CD14-positive monocyte (primary cell): ENCODE measurements around the gene CNN3. TPM values are rescaled to one million over a fixed set of nuclear protein-coding genes. Genes with fewer than 3 reads are reported as not detected.

Experiments
- DNase-seq, 3 donors: peaks; one replicate each; pipeline ENCODE4 v3.0.0-alpha.2; 2011 to 2022
- H2AFZ ChIP-seq: 2 replicates; pipeline ENCODE4 v1.6.0; 2012; ENCODE audit warnings: mild to moderate bottlenecking, low read depth, low read length, inconsistent platforms; ENCODE audit not compliant: insufficient read depth, poor library complexity, severe bottlenecking
- H3K27ac ChIP-seq, 2 donors: 1 replicate in 1 of 2; 2 replicates in 1 of 2; pipeline ENCODE4 v1.5.1; 2012 to 2013; ENCODE audit warnings: low read length in 2 of 2, control low read depth in 1 of 2, inconsistent platforms in 1 of 2, low read depth in 1 of 2, mild to moderate bottlenecking in 1 of 2
- H3K27me3 ChIP-seq, 2 donors: one replicate each; pipeline versions ENCODE4 v1.6.0 to v1.6.1; 2011 to 2013; ENCODE audit warnings: low read length in 2 of 2; ENCODE audit not compliant: control insufficient read depth in 2 of 2, insufficient read depth in 2 of 2
- H3K36me3 ChIP-seq, 2 donors: replicated peaks in 1 of 2; 1 replicate in 1 of 2; 2 replicates in 1 of 2; pipeline versions ENCODE4 v1.5.1 to v1.6.1; 2012 to 2013; ENCODE audit warnings: low read length in 2 of 2, control low read depth in 1 of 2, inconsistent platforms in 1 of 2, mild to moderate bottlenecking in 1 of 2; ENCODE audit not compliant: insufficient read depth in 2 of 2, control insufficient read depth in 1 of 2
- H3K4me1 ChIP-seq, 2 donors: 1 replicate in 1 of 2; 2 replicates in 1 of 2; pipeline versions ENCODE4 v1.5.1 to v1.6.1; 2012 to 2013; ENCODE audit warnings: low read length in 2 of 2, control low read depth in 1 of 2, inconsistent platforms in 1 of 2, mild to moderate bottlenecking in 1 of 2, moderate library complexity in 1 of 2; ENCODE audit not compliant: insufficient read depth in 2 of 2, control insufficient read depth in 1 of 2
- H3K4me2 ChIP-seq: replicated peaks from 2 replicates; pipeline ENCODE3; 2012; ENCODE audit warnings: low read length, moderate library complexity, mild to moderate bottlenecking; ENCODE audit not compliant: poor library complexity, severe bottlenecking; ENCODE audit errors: extremely low read depth
- H3K4me3 ChIP-seq, 3 experiments: fragments of 200-600 bp in 1 of 3; sonication (generic) in 1 of 3; replicated peaks in 1 of 3; 1 replicate in 2 of 3; 2 replicates in 1 of 3; pipeline ENCODE4 v1.5.1; 2011 to 2013; ENCODE audit warnings: low read length in 3 of 3, mild to moderate bottlenecking in 3 of 3, control low read depth in 2 of 3, low read depth in 2 of 3, inconsistent platforms in 1 of 3, moderate library complexity in 1 of 3
- H3K79me2 ChIP-seq: 2 replicates; pipeline ENCODE4 v1.6.0; 2012; ENCODE audit warnings: mild to moderate bottlenecking, control low read depth, inconsistent platforms, low read length, moderate library complexity; ENCODE audit not compliant: insufficient read depth
- H3K9ac ChIP-seq: 2 replicates; pipeline ENCODE4 v1.6.0; 2017; ENCODE audit warnings: low read length, mild to moderate bottlenecking; ENCODE audit not compliant: insufficient read depth, poor library complexity, severe bottlenecking
- H3K9me3 ChIP-seq, 2 donors: replicated peaks in 1 of 2; 1 replicate in 1 of 2; 2 replicates in 1 of 2; pipeline versions ENCODE4 v1.5.1 to v1.6.1; 2012 to 2013; ENCODE audit warnings: low read length in 2 of 2, control low read depth in 1 of 2; ENCODE audit not compliant: control insufficient read depth in 1 of 2, insufficient read depth in 1 of 2
- H4K20me1 ChIP-seq: 2 replicates; pipeline ENCODE4 v1.6.0; 2012; ENCODE audit warnings: mild to moderate bottlenecking, low read length, control low read depth, moderate library complexity; ENCODE audit not compliant: insufficient read depth
- H3K27ac Mint-ChIP-seq, 7 donors: one replicate each; pipeline ENCODE4 v1.8.0; 2020; ENCODE audit warnings: mild to moderate bottlenecking in 7 of 7, mixed read lengths in 7 of 7, moderate library complexity in 6 of 7, inconsistent platforms in 2 of 7
- H3K27me3 Mint-ChIP-seq, 3 donors: one replicate each; pipeline ENCODE4 v1.8.0; 2021 to 2022; ENCODE audit warnings: low read depth in 3 of 3, mild to moderate bottlenecking in 3 of 3, mixed read lengths in 3 of 3, moderate library complexity in 3 of 3, inconsistent platforms in 1 of 3
- H3K36me3 Mint-ChIP-seq, 2 donors: one replicate each; pipeline ENCODE4 v1.8.0; 2020; ENCODE audit warnings: mixed read lengths in 2 of 2, inconsistent platforms in 1 of 2, mild to moderate bottlenecking in 1 of 2
- H3K4me1 Mint-ChIP-seq: one replicate; pipeline ENCODE4 v1.8.0; 2020; ENCODE audit warnings: mild to moderate bottlenecking, mixed read lengths
- H3K4me3 Mint-ChIP-seq, 2 donors: one replicate each; pipeline ENCODE4 v1.8.0; 2020; ENCODE audit warnings: mild to moderate bottlenecking in 2 of 2, mixed read lengths in 2 of 2, moderate library complexity in 1 of 2
- H3K9me3 Mint-ChIP-seq, 7 donors: one replicate each; pipeline ENCODE4 v1.8.0; 2020 to 2022; ENCODE audit warnings: mixed read lengths in 7 of 7, mild to moderate bottlenecking in 6 of 7, moderate library complexity in 6 of 7, inconsistent platforms in 2 of 7
- WGBS: methylation state at CpG from one replicate; pipeline ENCODE4 v1.1.5; 2013; ENCODE audit warnings: missing lambda C conversion rate; ENCODE audit not compliant: insufficient coverage; 5-methylcytosine and 5-hydroxymethylcytosine counted together
- intact Hi-C, 2 donors: fragments of 100-400 bp; cut with micrococcal nuclease; formaldehyde crosslinking; loops; one replicate each; pipeline versions ENCODE4 v1.15.0 to v1.15.1; 2023
- polyA plus RNA-seq, 3 donors: library from polyadenylated mRNA; depleted of rRNA in 1 of 3; unstranded in 2 of 3; stranded (reverse) in 1 of 3; fragments of 300-500 nt in 2 of 3; fragments of >200 nt in 1 of 3; fragmentation: Illumina TruSeq in 2 of 3; gene quantifications; 1 replicate in 2 of 3; 2 replicates in 1 of 3; pipeline ENCODE4 v1.2.3, GENCODE V29; 2012 to 2021
- TF ChIP-seq, protein P1 (sequence below): fragments of 200-600 bp; IDR thresholded peaks from one replicate; pipeline ENCODE4 v1.8.0; 2022; ENCODE audit warnings: antibody characterized with exemption, mild to moderate bottlenecking

CNN3 gene
- polyA plus RNA-seq, 3 donors, result 0.08 to 0.09 (median 0.08) TPM

DNA sequence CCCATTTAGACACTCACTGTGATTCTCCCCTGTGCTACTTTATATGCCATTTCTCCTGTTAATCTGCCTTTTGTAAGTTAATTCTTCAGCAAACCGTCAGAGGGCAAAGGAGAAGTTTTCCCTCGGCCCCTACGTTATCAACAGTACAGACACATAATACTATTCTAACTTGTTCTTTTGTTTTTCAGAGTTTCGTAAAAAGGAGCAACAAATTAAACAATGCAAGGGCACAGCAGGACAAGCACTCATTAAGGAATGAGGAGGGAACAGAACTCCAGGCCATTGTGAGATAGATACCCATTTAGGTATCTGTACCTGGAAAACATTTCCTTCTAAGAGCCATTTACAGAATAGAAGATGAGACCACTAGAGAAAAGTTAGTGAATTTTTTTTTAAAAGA, 32.3 kb downstream of the CNN3 start:
- TF ChIP-seq, protein P1, sequence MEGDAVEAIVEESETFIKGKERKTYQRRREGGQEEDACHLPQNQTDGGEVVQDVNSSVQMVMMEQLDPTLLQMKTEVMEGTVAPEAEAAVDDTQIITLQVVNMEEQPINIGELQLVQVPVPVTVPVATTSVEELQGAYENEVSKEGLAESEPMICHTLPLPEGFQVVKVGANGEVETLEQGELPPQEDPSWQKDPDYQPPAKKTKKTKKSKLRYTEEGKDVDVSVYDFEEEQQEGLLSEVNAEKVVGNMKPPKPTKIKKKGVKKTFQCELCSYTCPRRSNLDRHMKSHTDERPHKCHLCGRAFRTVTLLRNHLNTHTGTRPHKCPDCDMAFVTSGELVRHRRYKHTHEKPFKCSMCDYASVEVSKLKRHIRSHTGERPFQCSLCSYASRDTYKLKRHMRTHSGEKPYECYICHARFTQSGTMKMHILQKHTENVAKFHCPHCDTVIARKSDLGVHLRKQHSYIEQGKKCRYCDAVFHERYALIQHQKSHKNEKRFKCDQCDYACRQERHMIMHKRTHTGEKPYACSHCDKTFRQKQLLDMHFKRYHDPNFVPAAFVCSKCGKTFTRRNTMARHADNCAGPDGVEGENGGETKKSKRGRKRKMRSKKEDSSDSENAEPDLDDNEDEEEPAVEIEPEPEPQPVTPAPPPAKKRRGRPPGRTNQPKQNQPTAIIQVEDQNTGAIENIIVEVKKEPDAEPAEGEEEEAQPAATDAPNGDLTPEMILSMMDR, result no peak

DNA sequence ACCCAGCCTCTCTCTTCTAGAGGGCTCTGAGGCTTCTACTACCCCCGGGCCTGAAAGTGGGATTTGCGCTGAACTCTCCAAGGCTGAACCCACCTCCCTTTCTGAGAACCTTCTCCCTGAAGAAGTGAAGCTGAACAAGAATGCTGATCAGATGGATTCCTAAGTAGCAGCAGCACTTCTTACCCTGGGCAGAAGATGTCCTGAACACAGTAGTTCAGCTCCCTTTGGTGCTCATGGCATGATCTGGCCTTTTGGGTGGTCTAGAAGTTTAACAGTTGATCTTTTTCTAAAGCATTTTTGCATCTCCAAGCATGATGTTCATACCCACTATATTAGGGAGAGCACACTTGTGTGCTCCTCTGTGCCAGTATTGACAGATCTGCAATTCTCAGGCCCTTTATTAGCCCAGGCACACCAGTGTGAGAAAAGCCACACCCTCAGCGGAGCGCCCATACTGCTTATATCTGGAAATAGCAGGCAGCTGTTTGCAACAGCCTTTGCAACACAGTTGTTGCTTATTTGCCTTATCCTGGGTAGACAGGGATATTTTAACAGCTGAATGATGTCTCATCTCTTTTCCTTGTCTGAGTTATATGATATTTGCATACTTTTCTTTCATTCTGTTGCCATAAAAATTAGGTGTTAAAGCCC, 34.2 kb downstream of the CNN3 start:
- Mint-ChIP-seq H3K27me3 (peaks cover 2 to 7% (median 3%) of the 10 kb centered on the region in 3 donors), H3K4me3 (no peak overlapping the region), H3K9me3 (no peaks in the 10 kb centered on the region), H3K36me3 (no peaks in the 10 kb centered on the region), H3K4me1 (no peaks in the 10 kb centered on the region), H3K27ac (no peak overlapping the region)
- TF ChIP-seq, protein P1, result no peak
- Histone ChIP-seq H3K4me3 (no peak overlapping the region), H3K27me3 (no peaks in the 10 kb centered on the region), H3K79me2 (no peaks in the 10 kb centered on the region), H3K36me3 (no peaks in the 10 kb centered on the region), H3K4me1 (no peaks in the 10 kb centered on the region), H2AFZ (no peak overlapping the region), H4K20me1 (no peaks in the 10 kb centered on the region), H3K27ac (no peak overlapping the region), H3K4me2 (no peak overlapping the region), H3K9ac (no peak overlapping the region), H3K9me3 (no peaks in the 10 kb centered on the region)
- DNase-seq, result no peak
- 100% methylated on average over 1 of the region's 4 CpGs for WGBS
- intact Hi-C loops, result no loop called here

More for the DNA sequence above, 32.3 kb downstream of the CNN3 start:
- Histone ChIP-seq H3K27ac (no peak overlapping the region), H3K36me3 (no peaks in the 10 kb centered on the region), H3K4me3 (no peak overlapping the region), H4K20me1 (no peaks in the 10 kb centered on the region), H3K9me3 (no peaks in the 10 kb centered on the region), H3K9ac (no peak overlapping the region), H2AFZ (no peak overlapping the region), H3K27me3 (no peaks in the 10 kb centered on the region), H3K4me2 (no peak overlapping the region), H3K79me2 (no peaks in the 10 kb centered on the region), H3K4me1 (no peaks in the 10 kb centered on the region)
- H3K9me3 Mint-ChIP-seq, result no peaks in the 10 kb centered on the region
- no peaks in the 10 kb centered on the region for H3K4me1 Mint-ChIP-seq
- no peaks in the 10 kb centered on the region for H3K36me3 Mint-ChIP-seq
- 83% methylated on average over 1 of the region's 4 CpGs for WGBS
- no peak for DNase-seq
- no peak overlapping the region for H3K4me3 Mint-ChIP-seq
- no peak overlapping the region for H3K27ac Mint-ChIP-seq
- peaks cover 2 to 7% (median 3%) of the 10 kb centered on the region in 3 donors for H3K27me3 Mint-ChIP-seq
- intact Hi-C loops, result no loop called here
